K562 (cell line): Measurements from ENCODE around the gene C2orf81. TPM values are rescaled to one million over a fixed set of nuclear protein-coding genes. Genes with fewer than 3 reads are reported as not detected.

Experiments used
- ATAC-seq: fragments of 200-7000 bp; cut with Tn5 transposase; 3 replicates; pipeline ENCODE4 v1.9.1; 2020; ENCODE audit warnings: moderate library complexity
- BruUV-seq: library from RNA; stranded (reverse); fragments of 400-500 nt; replicated peaks from 2 replicates; lab custom pipeline; 2021; lab: Mats Ljungman, UMichigan
- CTCF ChIA-PET: fragments of 300-600 bp; formaldehyde crosslinking; extraction: SDS; loops from one replicate; lab custom pipeline; 2021; ENCODE audit warnings: low intra/inter-chr PET ratio; lab: Yijun Ruan, JAX
- POLR2A ChIA-PET: fragments of 300-600, 350-650 bp; sonication (Branson Sonifier 250); formaldehyde crosslinking; extraction: SDS; loops from one replicate; lab custom pipeline; 2021; ENCODE audit warnings: antibody characterized with exemption, inconsistent platforms; lab: Yijun Ruan, JAX
- DNase-seq, 4 experiments: peaks; one replicate each; pipeline versions ENCODE4 v3.0.0 to v3.0.0-alpha.2; 2011 to 2018; ENCODE audit warnings: low spot score in 3 of 4, mixed read lengths in 3 of 4; ENCODE audit errors: extremely low read depth in 1 of 4
- FAIRE-seq: peaks from 2 replicates; lab custom pipeline; 2011; peaks lifted over from hg19 to GRCh38; lab: Jason Lieb, UNC
- H2AFZ ChIP-seq: 2 replicates; pipeline ENCODE4 v1.6.0; 2011; ENCODE audit warnings: low read depth, low read length, control low read depth, inconsistent platforms
- H3K27ac ChIP-seq: fragments of 200-600 bp; 3 replicates; pipeline ENCODE4 v1.8.0; 2011; ENCODE audit warnings: low read depth, mild to moderate bottlenecking, control low read depth, inconsistent platforms, low read length, moderate library complexity, mixed read lengths; ENCODE audit errors: extremely low read depth
- H3K27me3 ChIP-seq, 2 experiments: fragments of 300-600 bp in 1 of 2; 2 replicates in 1 of 2; 3 replicates in 1 of 2; pipeline versions ENCODE4 v1.6.0 to v1.8.0; 2011; ENCODE audit warnings: inconsistent platforms in 2 of 2, low read length in 2 of 2, mild to moderate bottlenecking in 1 of 2, mixed read lengths in 1 of 2, moderate library complexity in 1 of 2; ENCODE audit not compliant: control insufficient read depth in 2 of 2, insufficient read depth in 2 of 2
- H3K36me3 ChIP-seq: fragments of 300-600 bp; 3 replicates; pipeline ENCODE4 v1.8.0; 2011; ENCODE audit warnings: mild to moderate bottlenecking, low read length, inconsistent platforms; ENCODE audit not compliant: control insufficient read depth, insufficient read depth
- H3K4me1 ChIP-seq, 2 experiments: fragments of 200-600 bp in 1 of 2; replicated peaks in 1 of 2; 2 replicates in 1 of 2; 3 replicates in 1 of 2; pipeline versions ENCODE4 v1.5.1 to v1.8.0; 2011; ENCODE audit warnings: inconsistent platforms in 2 of 2, low read length in 2 of 2, mild to moderate bottlenecking in 1 of 2, mixed read lengths in 1 of 2, moderate library complexity in 1 of 2; ENCODE audit not compliant: control insufficient read depth in 2 of 2, insufficient read depth in 2 of 2
- H3K4me2 ChIP-seq: 2 replicates; pipeline ENCODE4 v1.6.1; 2011; ENCODE audit warnings: low read length, control low read depth, inconsistent platforms, mixed read lengths; ENCODE audit not compliant: insufficient read depth
- H3K4me3 ChIP-seq: fragments of 200-600 bp; sonication (generic), shearing (Covaris generic); 2 replicates; pipeline ENCODE4 v1.5.1; 2016; ENCODE audit warnings: control low read depth, inconsistent platforms
- H3K79me2 ChIP-seq: fragments of 200-600 bp; 3 replicates; pipeline ENCODE4 v1.8.0; 2011; ENCODE audit warnings: low read length, inconsistent platforms; ENCODE audit not compliant: control insufficient read depth, insufficient read depth
- H3K9ac ChIP-seq, 2 experiments: 2 replicates each; pipeline versions ENCODE4 v1.6.0 to v1.6.1; 2011; ENCODE audit warnings: low read depth in 2 of 2, low read length in 2 of 2, control low read depth in 1 of 2, inconsistent platforms in 1 of 2, mild to moderate bottlenecking in 1 of 2, mixed read lengths in 1 of 2; ENCODE audit not compliant: insufficient read depth in 1 of 2
- H3K9me1 ChIP-seq: one replicate; pipeline ENCODE4 v1.6.0; 2011; ENCODE audit warnings: inconsistent platforms, mild to moderate bottlenecking, low read length, moderate library complexity; ENCODE audit not compliant: control insufficient read depth, insufficient read depth
- H3K9me3 ChIP-seq: replicated peaks from 2 replicates; pipeline ENCODE4 v1.5.1; 2011; ENCODE audit warnings: low read depth, low read length, inconsistent platforms; ENCODE audit not compliant: control insufficient read depth, insufficient read depth
- H4K20me1 ChIP-seq: replicated peaks from 2 replicates; pipeline ENCODE4 v1.6.1; 2011; ENCODE audit warnings: low read length, inconsistent platforms, mixed read lengths; ENCODE audit not compliant: control insufficient read depth, insufficient read depth
- CBFB ChIP-seq: sonication (generic); formaldehyde crosslinking; IDR thresholded peaks from 2 replicates; pipeline ENCODE4 v1.4.0; 2020; ENCODE audit warnings: mild to moderate bottlenecking, missing genetic modification reagents
- HDAC6 ChIP-seq: IDR thresholded peaks from 2 replicates; pipeline ENCODE4 v1.6.1; 2012; ENCODE audit warnings: low read depth, mild to moderate bottlenecking, control low read depth, inconsistent platforms, low read length, moderate library complexity
- NFE2 ChIP-seq: IDR thresholded peaks from 2 replicates; pipeline ENCODE4 v1.6.1; 2014; ENCODE audit warnings: antibody characterized with exemption, low read depth
- RBM17 ChIP-seq: fragments of 200-400 bp; formaldehyde crosslinking; IDR thresholded peaks from 2 replicates; pipeline ENCODE4 v1.6.1; 2017; ENCODE audit warnings: low read depth, mild to moderate bottlenecking, low read length, borderline replicate concordance
- ZBED1 ChIP-seq: IDR thresholded peaks from 2 replicates; pipeline ENCODE4 v1.6.1; 2014
- ZNF354B ChIP-seq: fragments of 250-450 bp; sonication (Bioruptor Pico); IDR thresholded peaks from 2 replicates; pipeline ENCODE4 v1.4.0; 2020
- ZNF41 ChIP-seq: fragments of 250-450 bp; sonication (Bioruptor Pico); conservative IDR thresholded peaks from 2 replicates; pipeline ENCODE4 v1.4.0; 2020; ENCODE audit warnings: mild to moderate bottlenecking
- WGBS: fragments of 100-300 bp; shearing (Covaris generic); methylation state at CpG from one replicate; pipeline ENCODE4 v1.1.6; 2016; ENCODE audit warnings: low coverage, mixed read lengths; ENCODE audit not compliant: insufficient coverage; ENCODE audit errors: missing lambda C conversion rate; 5-methylcytosine and 5-hydroxymethylcytosine counted together
- in situ Hi-C: fragments of 300-500 bp; cut with MboI; formaldehyde crosslinking; loops from 4 replicates; pipeline ENCODE4 v1.15.0; 2018; ENCODE audit warnings: inconsistent platforms, mixed read lengths
- intact Hi-C: fragments of 100-400 bp; cut with micrococcal nuclease; formaldehyde crosslinking; loops from 2 replicates; pipeline ENCODE4 v1.14.2; 2022
- polyA plus RNA-seq, 8 experiments: library from polyadenylated mRNA; depleted of rRNA in 4 of 8; stranded (reverse) in 5 of 8; unstranded in 3 of 8; fragments of >200 nt; fragmentation: Nextera tagmentation in 2 of 8; fragmentation: Illumina TruSeq in 1 of 8; extraction: Ambion mirVana in 2 of 8; extraction: Trizol in 1 of 8; gene quantifications; 2 replicates each; pipeline versions ENCODE4 v1.2.1 to v1.2.3, GENCODE V29; 2011 to 2014; ENCODE audit warnings: inconsistent platforms in 1 of 8, missing spikeins in 1 of 8
- total RNA-seq, 7 experiments: library from RNA; depleted of rRNA in 6 of 7; stranded (reverse); fragments of >200 nt in 6 of 7; fragmentation: Illumina TruSeq in 2 of 7; extraction: Trizol in 2 of 7; gene quantifications; 2 replicates each; pipeline versions ENCODE4 v1.2.1 to v1.2.3, GENCODE V29; 2011 to 2021; ENCODE audit warnings: low replicate concordance in 1 of 7
- TF ChIP-seq, protein P1 (sequence below): sonication (generic); formaldehyde crosslinking; IDR thresholded peaks from 2 replicates; pipeline ENCODE4 v1.8.0; 2022; ENCODE audit warnings: mild to moderate bottlenecking, missing genetic modification reagents

C2orf81 gene
- total and polyA plus RNA-seq, 9 of the 15 experiments (the other 6 are each of a cell fraction or from before 2014, with no cell fraction given) = 0.06 TPM; not detected in 8

DNA sequence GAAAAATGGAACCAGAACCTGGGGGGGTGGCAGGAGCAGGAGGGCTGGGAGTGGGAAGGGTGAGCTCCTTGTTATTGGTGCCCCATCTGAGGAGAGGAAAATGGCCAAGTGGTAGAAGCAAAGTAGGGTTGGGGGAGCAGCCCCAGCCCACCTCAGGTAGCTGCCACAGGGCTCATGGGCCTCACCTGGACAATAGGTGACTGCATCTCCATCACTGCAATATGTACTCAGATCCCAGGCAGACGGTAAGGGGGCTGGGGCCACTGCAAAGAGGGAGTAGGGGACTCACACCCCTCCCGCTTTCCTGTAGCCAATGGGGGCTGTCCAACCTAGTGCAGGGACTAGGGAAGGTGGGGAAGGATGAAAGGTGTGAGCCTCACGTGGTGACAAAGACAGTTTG lies 4.2 kb downstream of the C2orf81 start:
- no peak overlapping the region for H3K4me3 ChIP-seq
- H4K20me1 ChIP-seq = no peaks in the 10 kb centered on the region
- in situ Hi-C loops = no loop called here
- intact Hi-C loops = no loop called here
- DNase-seq (no peak), ATAC-seq (no peak), FAIRE-seq (no peak)
- ChIA-PET POLR2A (no interaction called here), CTCF (no interaction called here)
- H2AFZ ChIP-seq = no peak overlapping the region
- no peaks in the 10 kb centered on the region for H3K9me3 ChIP-seq
- no peak overlapping the region for H3K4me2 ChIP-seq
- no peaks in the 10 kb centered on the region for H3K79me2 ChIP-seq
- WGBS = 11% methylated on average over 3 of the region's 3 CpGs
- peaks cover 5 to 42% of the 10 kb centered on the region in 2 experiments; a peak in 4 of 5 replicates for H3K4me1 ChIP-seq
- H3K9ac ChIP-seq = no peak overlapping the region
- H3K27ac ChIP-seq = no peak overlapping the region
- no TSS peak for BruUV-seq
- peaks cover 4 to 28% of the 10 kb centered on the region in 2 experiments; a peak in 4 of 5 replicates for H3K27me3 ChIP-seq
- no peaks in the 10 kb centered on the region for H3K9me1 ChIP-seq
- no peak for TF ChIP-seq HDAC6
- TF ChIP-seq ZNF41 (CRISPR knock-in tag) = no peak
- TF ChIP-seq ZNF354B (CRISPR knock-in tag) = no peak
- TF ChIP-seq RBM17 = no peak
- no peak for TF ChIP-seq CBFB (CRISPR knock-in tag)
- TF ChIP-seq, protein P1, sequence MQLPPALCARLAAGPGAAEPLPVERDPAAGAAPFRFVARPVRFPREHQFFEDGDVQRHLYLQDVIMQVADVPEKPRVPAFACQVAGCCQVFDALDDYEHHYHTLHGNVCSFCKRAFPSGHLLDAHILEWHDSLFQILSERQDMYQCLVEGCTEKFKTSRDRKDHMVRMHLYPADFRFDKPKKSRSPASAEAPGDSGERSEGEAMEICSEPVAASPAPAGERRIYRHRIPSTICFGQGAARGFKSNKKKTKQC (CRISPR knock-in tag) = no peak
- TF ChIP-seq ZBED1 = no peak
- no peak for TF ChIP-seq NFE2
- H3K36me3 ChIP-seq = no peaks in the 10 kb centered on the region
